DND-41 (cell line): ENCODE measurements around the gene PCYOX1L.

Experiments
- ATAC-seq: fragments of 200-7000 bp; cut with Tn5 transposase; 3 replicates; pipeline ENCODE4 v1.9.1; 2021; ENCODE audit warnings: low read depth; ENCODE audit not compliant: insufficient read depth
- DNase-seq: peaks from one replicate; pipeline ENCODE4 v3.0.0-alpha.2; 2020
- H2AFZ ChIP-seq: 2 replicates; pipeline ENCODE4 v1.6.0; 2012; ENCODE audit warnings: low read depth, low read length
- H3K27ac ChIP-seq: 2 replicates; pipeline ENCODE4 v1.5.1; 2012; ENCODE audit warnings: low read length, inconsistent platforms
- H3K27me3 ChIP-seq: fragments of 200-600 bp; sonication (generic); 2 replicates; pipeline ENCODE4 v1.6.0; 2012; ENCODE audit warnings: low read length, mild to moderate bottlenecking, inconsistent platforms; ENCODE audit not compliant: insufficient read depth, poor library complexity
- H3K36me3 ChIP-seq: 2 replicates; pipeline ENCODE4 v1.5.1; 2012; ENCODE audit warnings: low read length, inconsistent platforms; ENCODE audit not compliant: insufficient read depth
- H3K4me1 ChIP-seq: 2 replicates; pipeline ENCODE4 v1.5.1; 2012; ENCODE audit warnings: mild to moderate bottlenecking, low read length; ENCODE audit not compliant: insufficient read depth
- H3K4me2 ChIP-seq: 2 replicates; pipeline ENCODE4 v1.6.0; 2012; ENCODE audit warnings: mild to moderate bottlenecking, moderate library complexity, low read length, inconsistent platforms; ENCODE audit not compliant: insufficient read depth
- H3K4me3 ChIP-seq, 2 experiments: fragments of 200-600 bp in 1 of 2; shearing (Covaris generic) in 1 of 2; 2 replicates each; pipeline ENCODE4 v1.5.1; 2012 to 2016; ENCODE audit warnings: inconsistent platforms in 2 of 2, low read length in 2 of 2, mild to moderate bottlenecking in 2 of 2, low read depth in 1 of 2, moderate library complexity in 1 of 2
- H3K79me2 ChIP-seq: 2 replicates; pipeline ENCODE4 v1.6.0; 2012; ENCODE audit warnings: low read length, inconsistent platforms; ENCODE audit not compliant: insufficient read depth
- H3K9ac ChIP-seq: 2 replicates; pipeline ENCODE4 v1.6.0; 2012; ENCODE audit warnings: low read depth, mild to moderate bottlenecking, inconsistent platforms, low read length, moderate library complexity
- H3K9me3 ChIP-seq: 2 replicates; pipeline ENCODE4 v1.5.1; 2012; ENCODE audit warnings: low read length, moderate library complexity, mild to moderate bottlenecking, inconsistent platforms; ENCODE audit not compliant: insufficient read depth, severe bottlenecking
- H4K20me1 ChIP-seq: 2 replicates; pipeline ENCODE4 v1.6.0; 2012; ENCODE audit warnings: low read length; ENCODE audit not compliant: insufficient read depth
- EZH2 ChIP-seq: IDR thresholded peaks from 3 replicates; pipeline ENCODE4 v1.6.1; 2012; ENCODE audit warnings: borderline replicate concordance, low read depth, mild to moderate bottlenecking, moderate library complexity, low read length, inconsistent platforms; ENCODE audit not compliant: severe bottlenecking
- TF ChIP-seq, protein P1 (sequence below): IDR thresholded peaks from 2 replicates; pipeline ENCODE4 v1.5.1; 2012; ENCODE audit warnings: borderline replicate concordance, low read length, moderate library complexity, mild to moderate bottlenecking; ENCODE audit not compliant: poor library complexity, severe bottlenecking; ENCODE audit errors: extremely low read depth

The PCYOX1L gene

DNA sequence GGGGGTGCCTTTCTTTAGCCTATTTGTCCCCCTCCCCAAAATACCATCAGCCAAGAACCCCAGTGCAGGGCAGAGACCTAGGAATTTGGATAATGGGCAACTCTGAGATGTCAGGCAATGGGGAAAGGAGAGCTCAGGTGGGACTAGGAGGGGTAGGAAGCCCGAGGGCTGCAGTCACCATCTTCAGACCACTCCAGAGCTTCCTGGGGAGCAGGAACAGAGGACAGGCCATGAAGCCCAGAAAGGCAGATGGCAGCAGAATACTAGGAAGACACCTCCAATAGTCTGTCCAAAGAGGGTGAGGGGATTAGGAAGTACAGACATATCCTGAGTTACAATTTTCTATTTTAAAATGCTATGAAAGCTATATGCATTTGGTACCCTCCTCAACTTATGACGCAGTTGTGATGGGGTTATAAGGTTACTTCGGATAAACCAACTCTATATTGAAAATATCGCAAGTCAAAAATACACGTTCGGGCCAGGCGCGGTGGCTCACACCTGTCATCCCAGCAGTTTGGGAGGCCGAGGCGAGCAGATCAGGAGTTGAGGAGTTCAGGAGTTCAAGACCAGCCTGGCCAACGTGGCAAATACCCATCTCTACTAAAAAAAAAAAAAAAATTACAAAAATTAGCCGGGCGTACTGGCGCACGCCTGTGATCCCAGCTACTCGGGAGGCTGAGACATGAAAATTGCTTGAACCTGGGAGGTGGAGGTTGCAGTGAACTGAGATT is 55.8 kb downstream of the PCYOX1L start:
- no peak overlapping the region for H3K9ac ChIP-seq
- no peak overlapping the region for H3K4me3 ChIP-seq
- no peak overlapping the region for H3K4me2 ChIP-seq
- DNase-seq (no peak), ATAC-seq (no peak)
- no peaks in the 10 kb centered on the region for H3K79me2 ChIP-seq
- H2AFZ ChIP-seq: no peak overlapping the region
- H4K20me1 ChIP-seq: no peaks in the 10 kb centered on the region
- no peaks in the 10 kb centered on the region for H3K4me1 ChIP-seq
- no peak for TF ChIP-seq EZH2
- TF ChIP-seq, protein P1, sequence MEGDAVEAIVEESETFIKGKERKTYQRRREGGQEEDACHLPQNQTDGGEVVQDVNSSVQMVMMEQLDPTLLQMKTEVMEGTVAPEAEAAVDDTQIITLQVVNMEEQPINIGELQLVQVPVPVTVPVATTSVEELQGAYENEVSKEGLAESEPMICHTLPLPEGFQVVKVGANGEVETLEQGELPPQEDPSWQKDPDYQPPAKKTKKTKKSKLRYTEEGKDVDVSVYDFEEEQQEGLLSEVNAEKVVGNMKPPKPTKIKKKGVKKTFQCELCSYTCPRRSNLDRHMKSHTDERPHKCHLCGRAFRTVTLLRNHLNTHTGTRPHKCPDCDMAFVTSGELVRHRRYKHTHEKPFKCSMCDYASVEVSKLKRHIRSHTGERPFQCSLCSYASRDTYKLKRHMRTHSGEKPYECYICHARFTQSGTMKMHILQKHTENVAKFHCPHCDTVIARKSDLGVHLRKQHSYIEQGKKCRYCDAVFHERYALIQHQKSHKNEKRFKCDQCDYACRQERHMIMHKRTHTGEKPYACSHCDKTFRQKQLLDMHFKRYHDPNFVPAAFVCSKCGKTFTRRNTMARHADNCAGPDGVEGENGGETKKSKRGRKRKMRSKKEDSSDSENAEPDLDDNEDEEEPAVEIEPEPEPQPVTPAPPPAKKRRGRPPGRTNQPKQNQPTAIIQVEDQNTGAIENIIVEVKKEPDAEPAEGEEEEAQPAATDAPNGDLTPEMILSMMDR: no peak
- H3K9me3 ChIP-seq: no peaks in the 10 kb centered on the region
- peaks cover under 1% of the 10 kb centered on the region for H3K27me3 ChIP-seq
- no peaks in the 10 kb centered on the region for H3K36me3 ChIP-seq
- H3K27ac ChIP-seq: no peak overlapping the region

DNA sequence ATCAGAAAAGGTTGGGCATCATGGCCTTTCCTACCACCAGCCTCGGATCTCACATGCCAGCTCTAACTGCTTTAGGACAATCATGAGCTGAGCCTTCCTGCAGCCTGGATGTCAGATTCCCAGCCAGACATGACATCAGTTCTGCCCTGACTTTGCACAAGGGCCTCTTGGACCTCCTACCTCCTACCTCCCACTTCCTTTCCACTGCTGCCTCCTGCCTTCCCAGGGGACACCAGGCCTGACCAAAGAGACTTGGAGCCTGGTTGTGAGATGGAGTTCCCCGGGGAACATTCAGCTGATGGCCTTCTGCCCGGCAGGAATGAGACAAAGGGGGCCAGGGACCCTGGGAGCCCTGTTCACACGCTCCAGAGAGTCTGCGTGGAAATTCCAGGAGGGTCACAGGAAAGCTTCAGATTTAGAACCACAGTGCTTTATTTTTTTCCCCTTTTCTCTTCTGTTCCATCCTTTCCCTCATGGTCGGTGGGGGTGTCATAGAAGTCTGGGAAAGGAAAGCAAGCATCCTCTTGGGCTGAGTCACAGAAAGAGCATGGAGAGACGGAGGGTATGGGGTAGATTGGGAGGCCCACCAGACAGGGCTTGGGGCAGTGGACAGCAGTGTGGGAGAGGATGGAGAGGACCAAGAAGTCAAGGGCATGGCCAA is 56.7 kb downstream of the PCYOX1L start:
- H3K79me2 ChIP-seq: no peaks in the 10 kb centered on the region
- no peaks in the 10 kb centered on the region for H3K27me3 ChIP-seq
- no peaks in the 10 kb centered on the region for H3K4me1 ChIP-seq
- no peak overlapping the region for H3K4me2 ChIP-seq
- H3K4me3 ChIP-seq: no peak overlapping the region
- no peak overlapping the region for H3K9ac ChIP-seq
- TF ChIP-seq, protein P1: no peak
- no peak for TF ChIP-seq EZH2
- no peaks in the 10 kb centered on the region for H3K36me3 ChIP-seq
- DNase-seq (no peak), ATAC-seq (no peak)
- H3K27ac ChIP-seq: no peak overlapping the region
- H2AFZ ChIP-seq: no peak overlapping the region
- H4K20me1 ChIP-seq: no peaks in the 10 kb centered on the region
- no peaks in the 10 kb centered on the region for H3K9me3 ChIP-seq

DNA sequence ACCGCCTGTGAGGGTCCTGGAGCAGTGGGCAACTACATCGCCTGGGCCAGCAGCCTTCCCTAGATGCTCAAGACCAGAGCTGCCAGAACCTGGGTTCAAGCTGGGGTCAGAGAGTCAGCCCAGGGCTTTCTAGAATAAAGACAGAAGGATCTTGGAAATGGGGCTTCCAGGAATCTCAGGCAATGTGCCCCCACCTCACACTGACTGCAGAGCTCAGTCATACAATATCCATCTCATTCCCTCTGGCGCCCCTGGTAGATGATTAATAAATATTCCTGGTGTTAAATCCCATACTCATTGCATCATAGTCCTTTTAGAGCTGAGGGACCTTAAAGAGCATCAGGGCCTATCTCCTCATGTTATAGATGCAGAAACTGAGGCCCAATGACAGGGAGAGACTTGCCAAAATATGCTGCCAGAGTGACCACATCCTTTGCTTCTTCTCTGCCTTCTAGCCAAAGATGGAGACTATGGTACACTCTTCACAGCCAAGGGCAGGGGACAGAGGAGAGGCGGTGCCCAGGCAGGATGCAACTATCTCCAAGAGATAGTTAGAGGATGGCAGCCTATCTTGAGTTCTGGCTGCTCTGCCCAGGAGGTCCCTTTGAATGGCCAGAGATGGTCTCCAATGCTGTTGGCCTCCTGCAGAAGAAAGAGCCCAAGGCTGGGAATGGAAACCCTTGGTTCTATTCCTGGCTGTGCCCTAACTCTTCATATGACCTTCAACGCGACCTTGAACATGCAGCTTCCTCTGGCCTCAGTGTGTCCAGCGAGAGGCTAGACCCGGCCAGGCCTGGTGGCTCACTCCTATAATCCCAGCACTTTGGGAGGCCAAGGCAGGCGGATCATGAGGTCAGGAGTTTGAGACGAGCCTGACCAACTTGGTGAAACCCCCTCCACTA is 57.5 kb downstream of the PCYOX1L start:
- H3K4me1 ChIP-seq: no peaks in the 10 kb centered on the region
- H3K4me2 ChIP-seq: no peak overlapping the region
- no peaks in the 10 kb centered on the region for H4K20me1 ChIP-seq
- H3K27ac ChIP-seq: no peak overlapping the region
- no peaks in the 10 kb centered on the region for H3K9me3 ChIP-seq
- DNase-seq (no peak), ATAC-seq (no peak)
- H3K4me3 ChIP-seq: no peak overlapping the region
- H2AFZ ChIP-seq: no peak overlapping the region
- H3K27me3 ChIP-seq: no peaks in the 10 kb centered on the region
- no peaks in the 10 kb centered on the region for H3K36me3 ChIP-seq
- TF ChIP-seq, protein P1: no peak
- TF ChIP-seq EZH2: no peak
- no peak overlapping the region for H3K9ac ChIP-seq
- no peaks in the 10 kb centered on the region for H3K79me2 ChIP-seq
